HG03108 (cell line): ENCODE results near the gene NFATC2.
A peak's percentile ranks its signal among the peaks of the same experiment; 100 is the strongest.
"Not testable (repeated sequence)": the region's sequence is repeated elsewhere in the genome, so short reads cannot be mapped to it uniquely, and the experiment has no call there.

Experiments used
- ATAC-seq: cut with Tn5 transposase; IDR thresholded peaks from one replicate; pipeline ENCODE4 v1.9.1; 2021; ENCODE audit warnings: moderate library complexity; ENCODE audit not compliant: unreplicated experiment

NFATC2 gene

DNA sequence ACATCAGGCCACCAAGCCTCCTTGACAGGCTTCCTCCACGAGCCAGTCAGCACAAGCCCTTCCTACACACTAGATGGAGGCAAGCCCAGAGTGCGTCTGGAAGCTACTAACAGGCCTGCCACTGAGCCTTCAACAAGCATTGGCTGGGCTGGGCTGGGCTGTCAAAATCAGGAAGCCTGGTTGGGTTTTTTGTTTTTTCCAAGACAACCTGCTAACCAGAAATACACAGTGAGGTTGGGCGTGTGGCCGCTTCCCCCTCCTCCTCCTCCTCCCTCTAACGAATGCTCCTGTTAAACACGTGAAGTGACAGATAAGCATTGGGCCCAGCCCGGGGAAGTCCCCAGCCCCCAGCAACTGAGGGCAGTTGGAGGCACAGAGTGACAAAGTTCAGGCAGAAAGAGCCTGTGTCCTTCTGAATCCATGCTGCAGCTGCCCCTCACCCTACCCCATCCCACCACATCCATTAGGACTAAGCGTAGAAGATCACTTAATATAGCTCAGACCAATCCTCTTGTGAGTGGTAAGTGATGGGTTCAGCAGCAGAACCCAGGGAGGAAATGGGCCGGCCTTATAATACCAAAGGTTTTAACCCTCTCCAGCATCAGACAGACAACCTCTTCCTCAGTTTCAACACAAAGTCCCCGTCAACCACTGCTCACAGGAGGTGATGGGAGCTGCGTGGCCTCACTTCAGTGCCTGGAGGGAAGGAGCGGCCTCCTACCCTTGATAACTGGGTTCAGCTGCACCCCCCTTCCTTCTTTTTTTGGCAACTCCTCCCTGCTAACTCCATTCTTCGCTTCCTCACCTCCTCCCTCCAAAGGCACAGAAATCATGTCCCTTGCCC lies 1.1 kb downstream of the NFATC2 start:
- peak; percentile 39 for ATAC-seq

DNA sequence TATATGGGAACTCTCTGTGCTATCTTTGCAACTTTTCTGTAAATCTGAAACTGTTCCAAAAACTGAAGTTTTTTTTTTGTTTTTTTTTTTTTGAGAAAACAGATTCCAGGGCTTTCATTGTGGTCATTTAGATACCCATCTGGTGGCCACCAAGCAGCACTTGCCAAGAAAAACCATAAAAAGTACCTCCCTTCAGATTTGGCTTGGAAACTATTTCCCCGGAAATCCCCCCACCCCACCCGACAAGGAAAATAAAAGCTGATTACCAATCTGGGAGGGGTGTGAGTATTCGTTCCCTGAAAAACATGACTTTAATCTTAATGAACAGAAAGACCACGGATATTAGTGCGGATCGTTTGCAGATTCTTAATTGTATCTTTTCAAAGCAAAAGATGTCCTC lies 1.9 kb downstream of the NFATC2 start:
- no peak for ATAC-seq

DNA sequence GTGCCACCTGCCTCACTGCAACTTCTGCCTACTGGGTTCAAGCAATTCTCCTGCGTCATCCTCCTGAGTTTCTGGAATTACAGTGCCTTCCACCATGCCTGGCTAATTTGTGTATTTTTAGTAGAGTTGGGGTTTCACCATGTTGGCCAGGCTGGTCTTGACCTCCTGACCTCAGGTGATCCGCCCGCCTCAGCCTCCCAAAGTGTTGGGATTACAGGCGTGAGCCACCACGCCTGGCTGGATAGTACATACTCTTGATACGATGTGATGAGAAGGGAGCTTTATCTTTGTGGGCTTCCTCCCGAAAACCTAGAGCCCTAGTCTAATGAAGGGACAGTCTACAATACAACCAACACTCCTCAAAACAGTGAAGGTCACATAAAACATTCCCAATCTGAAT lies 2.4 kb downstream of the NFATC2 start:
- not testable (repeated sequence) for ATAC-seq

DNA sequence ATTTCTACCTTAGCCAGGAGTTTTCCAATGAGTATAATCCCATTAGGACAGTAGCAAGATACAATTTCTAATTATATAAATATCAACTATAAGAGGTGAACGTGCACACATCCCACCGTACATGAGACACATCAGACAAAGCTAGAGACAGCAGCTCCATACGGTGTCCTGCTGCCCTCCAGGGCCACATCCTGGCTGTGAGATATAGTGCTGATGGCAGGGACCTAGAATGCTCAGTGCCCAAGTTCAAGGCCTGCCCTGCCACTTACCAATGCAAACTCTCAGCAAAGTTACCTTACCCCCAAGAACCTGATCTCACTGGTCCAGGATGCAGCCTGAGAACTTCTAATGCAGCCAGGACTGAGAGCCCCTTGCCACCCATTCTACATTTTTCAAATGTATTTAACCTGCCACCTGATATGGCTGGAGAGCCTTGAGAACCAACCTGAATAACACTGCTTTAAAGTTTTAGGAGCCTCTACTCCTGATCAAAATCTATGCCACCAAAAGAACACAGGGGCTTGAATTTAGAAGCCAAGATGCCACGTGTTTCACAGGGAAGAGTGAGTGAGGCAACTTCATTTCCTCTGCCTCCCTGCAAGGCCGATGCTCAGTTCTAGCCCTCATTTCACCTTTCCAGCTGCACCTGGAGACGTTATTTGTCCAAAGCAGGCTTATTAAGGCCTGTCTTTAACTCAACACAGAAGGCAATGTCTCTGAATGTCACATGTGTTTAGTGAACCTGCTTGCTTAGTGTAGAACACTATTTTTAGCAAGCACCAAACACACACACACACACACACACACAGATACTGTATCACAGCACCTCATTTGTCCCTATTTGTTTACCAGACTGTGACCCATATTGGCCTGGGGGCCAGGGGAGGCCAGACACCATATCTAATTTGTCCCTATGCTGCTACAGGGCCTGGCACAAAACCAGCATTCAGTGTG lies 6.1 kb downstream of the NFATC2 start:
- no peak for ATAC-seq

DNA sequence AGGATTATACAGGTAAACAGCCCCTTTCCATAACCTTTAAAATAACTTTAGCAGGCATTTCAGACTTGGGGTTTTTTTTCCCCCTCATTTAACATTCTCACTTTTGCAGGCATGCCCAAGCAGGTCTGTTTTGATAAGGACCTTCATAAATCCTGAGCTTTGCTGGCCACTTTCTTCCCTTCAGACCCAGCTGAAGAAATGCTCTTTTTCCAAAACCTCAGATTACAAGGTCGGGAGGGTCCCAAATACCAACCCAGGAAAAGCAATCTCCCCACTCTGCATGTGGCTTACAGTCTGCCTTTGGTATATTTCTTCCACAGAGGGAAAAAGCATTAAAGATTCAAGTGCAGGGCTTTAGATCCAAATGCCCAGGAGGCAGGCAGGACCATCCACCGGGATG lies 6.8 kb downstream of the NFATC2 start:
- ATAC-seq: no peak

DNA sequence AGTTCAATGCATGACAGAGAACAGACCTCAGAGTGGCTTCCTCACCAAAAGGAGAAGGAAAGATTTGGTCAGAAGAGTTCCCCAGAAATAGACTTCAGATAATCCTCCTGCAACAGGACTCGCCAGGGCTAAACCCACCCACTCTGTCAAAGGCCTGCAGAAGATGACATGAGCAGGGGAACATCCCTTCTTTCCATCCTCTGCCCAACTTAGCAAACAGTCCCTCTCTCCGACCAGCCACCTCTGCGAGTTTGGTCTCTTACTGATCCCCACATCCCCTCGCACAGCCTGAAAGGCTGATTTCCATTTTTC lies 7.5 kb downstream of the NFATC2 start:
- no peak for ATAC-seq

DNA sequence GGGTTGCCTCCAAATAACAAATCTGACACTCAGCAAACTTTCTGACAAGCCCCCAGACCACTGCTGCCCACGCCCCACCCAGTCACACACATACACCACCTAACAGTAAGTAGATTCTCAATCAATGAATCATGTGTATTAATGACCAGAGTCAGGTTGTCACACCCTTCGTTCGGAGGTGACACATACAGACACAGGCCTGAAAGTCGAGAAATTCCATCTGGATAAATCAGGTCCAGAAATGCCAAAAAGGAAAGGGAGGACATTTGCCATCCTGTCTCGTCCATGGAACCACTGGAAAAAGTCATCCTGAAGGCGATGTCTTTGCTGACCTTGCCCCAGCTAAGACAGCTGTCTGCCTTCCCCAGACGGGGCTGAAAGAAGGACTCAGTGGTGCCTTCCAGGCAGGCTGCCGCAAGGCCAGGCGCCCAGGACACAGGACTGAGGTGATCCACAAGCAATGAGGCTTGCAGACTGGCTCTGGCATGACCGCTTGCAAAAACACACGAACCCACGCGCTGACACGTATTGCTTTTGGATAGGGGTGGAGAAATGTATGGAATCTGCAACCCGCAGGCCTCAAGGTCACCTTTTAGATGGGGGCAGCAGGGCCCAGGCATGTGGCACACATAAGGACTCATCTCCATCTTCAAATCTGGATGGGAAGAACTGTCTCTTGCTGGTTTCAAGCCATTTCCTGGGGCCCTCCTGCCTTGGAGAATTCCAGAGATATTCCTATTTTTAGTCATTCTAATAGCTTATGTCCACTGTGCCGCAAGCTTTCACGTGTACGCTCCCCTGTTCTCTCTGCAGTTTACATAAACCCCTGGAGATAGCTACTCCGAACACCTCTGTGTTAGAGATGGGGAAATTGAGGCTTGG lies 9.0 kb downstream of the NFATC2 start:
- no peak for ATAC-seq

DNA sequence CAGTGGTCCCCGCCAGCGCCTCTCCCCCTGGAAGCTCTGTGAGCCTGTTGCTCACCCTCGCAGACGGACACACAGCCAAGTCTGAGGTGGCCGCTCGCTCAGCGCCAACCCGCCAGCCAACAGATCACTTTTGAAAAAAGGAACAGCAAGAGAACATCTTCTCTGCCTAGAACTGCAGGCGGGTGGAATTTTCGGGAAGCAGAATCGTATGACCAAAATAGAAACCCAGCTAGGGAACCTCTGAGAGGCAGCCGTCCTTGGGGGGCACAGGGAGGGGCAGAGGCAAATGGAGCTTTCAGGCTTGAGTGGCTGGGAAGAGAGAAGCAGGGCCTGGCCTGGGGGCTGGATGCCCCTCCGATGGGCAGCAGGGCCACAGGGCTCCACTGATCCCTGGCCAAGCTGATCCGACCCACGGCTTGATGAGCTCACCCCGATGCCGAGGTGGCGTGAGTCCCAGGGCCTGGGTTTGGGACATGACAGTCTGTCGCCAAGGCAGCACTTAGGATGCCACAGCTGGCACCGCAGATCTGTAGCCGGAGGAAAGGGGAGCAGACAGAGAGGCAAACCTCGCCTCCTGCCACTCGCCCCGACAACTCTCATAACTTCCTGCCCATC lies 9.8 kb downstream of the NFATC2 start:
- ATAC-seq: no peak

DNA sequence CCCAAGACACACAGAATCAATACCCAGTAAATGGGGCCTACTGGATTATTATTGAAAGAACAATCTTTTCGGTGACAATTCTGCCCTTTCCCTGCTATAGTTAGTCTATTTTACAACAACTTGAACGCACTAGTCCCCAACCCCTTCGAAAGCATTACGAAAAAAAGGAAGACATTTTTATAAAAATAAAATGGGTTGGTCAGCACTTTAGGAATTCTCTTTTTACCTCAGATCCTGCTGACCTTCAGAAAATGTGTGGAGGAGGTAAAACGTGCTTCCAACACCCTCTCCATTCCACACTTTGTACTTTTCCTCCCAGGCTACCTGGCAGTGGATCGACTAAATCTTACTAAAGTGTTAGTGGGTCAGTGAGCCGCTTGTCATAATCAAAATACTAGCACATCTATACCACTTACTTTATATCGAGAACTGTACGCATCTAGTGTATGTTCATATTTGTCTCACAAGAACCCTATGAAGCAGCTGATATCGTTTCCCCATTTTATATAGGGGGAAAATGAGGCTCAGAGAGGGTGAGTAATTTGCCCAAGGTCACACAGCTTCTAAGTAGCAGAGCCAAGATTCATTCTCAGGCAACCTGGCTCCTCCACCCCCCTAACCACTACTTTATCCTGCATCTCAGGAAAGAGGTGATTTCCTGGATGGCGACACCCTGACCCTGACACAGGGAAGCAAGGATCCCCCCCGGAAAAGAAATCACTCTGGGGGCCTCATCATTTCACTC lies 10.6 kb downstream of the NFATC2 start:
- ATAC-seq: no peak

DNA sequence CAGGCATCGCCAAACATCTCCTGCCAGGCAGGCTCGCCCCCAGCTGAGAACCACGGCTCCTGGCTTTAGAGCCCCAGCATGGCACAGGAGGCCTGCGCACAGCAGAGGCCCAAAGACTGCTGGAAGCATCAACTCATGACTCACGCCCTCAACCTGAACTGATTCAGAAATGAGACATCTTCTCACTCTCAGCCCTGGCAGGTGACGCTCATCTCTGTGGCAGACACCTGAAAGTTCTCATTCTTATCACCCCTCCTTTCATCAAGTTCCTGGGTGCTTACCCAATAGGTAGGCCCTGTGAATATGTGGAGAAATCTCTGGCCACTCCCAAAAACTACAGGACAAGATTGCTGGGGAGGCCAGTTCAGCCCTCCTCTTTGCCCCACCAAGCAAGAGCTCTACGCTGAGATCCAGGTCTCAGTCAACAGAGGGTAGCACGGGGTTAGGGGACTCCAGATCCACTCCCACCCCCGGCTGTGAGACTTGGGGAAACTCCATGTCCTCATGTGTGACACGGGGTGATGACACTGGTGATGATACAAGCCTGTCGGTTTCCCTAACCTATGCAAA lies 11.3 kb downstream of the NFATC2 start:
- peak; percentile 57 for ATAC-seq

DNA sequence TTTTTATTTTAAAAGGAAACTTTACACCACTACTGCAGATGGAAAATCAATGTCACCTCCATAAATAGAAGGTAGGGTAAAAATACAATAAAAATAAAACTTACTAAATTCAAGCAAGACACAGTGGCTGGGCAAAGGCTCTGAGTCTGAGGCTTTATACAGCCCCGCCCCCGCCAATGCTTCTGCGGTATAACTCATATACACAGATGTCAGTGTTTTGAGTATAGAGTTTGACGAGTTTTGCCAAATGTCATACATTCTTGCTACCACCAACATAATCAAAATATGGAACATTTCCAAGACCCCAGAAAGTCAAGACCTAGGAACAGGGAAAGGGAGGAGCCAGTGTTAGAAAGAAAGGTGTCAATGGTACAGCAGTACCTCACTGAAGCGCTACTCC lies 12.8 kb downstream of the NFATC2 start:
- ATAC-seq: no peak

DNA sequence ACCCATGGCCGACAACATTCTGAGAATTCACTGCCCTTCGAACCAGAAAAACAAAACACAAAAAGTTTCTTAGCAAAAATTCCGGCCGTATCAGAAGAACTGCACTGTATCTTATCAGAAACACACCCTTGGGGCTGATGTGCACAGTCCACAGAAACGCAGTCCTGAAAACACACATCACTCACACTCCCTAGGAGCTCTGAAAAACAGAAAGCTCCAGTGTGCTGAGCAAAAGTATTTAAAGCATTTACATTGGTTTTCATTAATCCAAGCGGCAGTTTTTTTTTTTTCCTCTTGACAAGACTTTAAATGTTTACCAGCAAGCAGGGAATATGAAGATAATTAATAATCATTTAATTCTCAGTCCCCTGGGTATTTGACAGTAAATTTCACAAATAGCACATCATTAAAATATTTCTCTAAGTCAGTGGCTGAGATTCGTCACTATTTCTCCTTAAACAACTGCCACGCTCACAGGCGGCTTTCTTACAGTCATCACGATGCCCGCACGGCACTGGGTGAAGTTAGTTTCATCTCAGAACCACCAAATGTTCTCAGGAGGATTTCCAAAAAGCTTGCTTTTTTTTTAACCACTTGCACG lies 13.3 kb downstream of the NFATC2 start:
- no peak for ATAC-seq

DNA sequence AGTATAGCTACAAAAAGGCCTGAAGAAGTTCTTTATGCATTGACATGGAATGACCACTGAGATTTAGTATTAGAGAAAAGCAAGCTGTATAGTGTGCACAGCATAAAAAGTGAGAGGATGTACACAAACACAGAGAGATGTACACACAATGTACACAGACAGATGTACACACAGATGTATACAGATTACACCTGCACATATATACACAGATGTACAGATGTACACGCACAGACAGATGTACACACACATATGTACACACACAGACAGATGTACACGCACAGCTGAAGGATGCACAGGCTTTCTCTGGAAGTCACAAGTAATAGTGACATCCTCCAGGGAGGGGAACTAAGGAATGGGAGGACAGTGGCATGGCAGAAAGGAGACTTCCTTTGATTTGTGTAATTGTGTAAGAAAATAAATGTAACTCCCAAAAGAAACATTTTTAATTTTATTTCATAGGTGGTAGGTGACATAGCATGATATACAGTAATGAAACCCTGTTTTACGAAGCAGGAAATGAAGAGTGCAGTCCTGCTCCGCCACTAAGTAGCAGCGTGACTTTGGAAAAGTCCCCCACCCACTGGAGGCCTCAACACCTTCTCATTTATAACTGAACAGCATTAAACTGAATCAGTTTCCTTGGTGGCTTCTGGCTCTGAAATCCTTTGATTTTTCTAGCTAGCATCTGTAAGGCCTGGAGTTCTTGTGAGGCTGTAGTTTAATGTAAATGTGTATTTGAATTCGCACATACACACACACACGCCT lies 14.1 kb downstream of the NFATC2 start:
- ATAC-seq: peak; percentile 26

DNA sequence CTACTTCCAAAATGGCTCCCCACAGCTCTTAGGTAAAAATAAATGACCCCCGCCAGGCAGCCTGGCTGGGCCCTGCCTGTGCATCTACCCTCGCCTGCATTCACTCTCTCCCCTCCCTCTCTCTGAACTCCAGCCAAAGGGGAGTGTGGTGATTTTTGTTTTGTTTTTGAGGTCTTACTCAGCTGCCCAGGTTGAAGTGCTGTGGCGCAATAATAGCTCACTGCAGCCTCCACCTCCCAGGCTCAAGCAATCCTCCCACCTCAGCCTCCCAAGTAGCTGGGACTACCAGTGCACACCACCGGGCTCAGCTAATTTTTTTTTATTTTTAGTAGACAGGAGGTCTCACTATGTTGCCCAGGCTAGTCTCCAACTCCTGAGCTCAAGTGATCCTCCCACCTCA lies 15.8 kb downstream of the NFATC2 start:
- no peak for ATAC-seq

DNA sequence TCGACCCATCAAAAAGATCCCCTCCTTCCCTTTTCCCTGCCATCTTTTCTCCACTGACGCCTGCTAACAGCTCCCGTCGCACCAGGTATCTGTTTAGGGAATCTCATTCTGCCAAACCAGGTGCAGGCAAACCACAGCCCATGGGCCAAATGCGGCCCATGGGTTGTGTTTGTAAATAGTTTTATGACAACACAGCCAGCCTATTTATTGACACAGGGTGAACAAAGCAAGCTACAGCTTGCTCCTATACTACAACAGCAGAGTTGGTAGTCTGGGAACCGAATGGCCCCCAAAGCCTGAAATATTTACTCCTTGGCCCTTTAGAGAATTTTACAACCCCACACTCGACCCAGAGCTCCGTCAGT lies 16.4 kb downstream of the NFATC2 start:
- no peak for ATAC-seq

DNA sequence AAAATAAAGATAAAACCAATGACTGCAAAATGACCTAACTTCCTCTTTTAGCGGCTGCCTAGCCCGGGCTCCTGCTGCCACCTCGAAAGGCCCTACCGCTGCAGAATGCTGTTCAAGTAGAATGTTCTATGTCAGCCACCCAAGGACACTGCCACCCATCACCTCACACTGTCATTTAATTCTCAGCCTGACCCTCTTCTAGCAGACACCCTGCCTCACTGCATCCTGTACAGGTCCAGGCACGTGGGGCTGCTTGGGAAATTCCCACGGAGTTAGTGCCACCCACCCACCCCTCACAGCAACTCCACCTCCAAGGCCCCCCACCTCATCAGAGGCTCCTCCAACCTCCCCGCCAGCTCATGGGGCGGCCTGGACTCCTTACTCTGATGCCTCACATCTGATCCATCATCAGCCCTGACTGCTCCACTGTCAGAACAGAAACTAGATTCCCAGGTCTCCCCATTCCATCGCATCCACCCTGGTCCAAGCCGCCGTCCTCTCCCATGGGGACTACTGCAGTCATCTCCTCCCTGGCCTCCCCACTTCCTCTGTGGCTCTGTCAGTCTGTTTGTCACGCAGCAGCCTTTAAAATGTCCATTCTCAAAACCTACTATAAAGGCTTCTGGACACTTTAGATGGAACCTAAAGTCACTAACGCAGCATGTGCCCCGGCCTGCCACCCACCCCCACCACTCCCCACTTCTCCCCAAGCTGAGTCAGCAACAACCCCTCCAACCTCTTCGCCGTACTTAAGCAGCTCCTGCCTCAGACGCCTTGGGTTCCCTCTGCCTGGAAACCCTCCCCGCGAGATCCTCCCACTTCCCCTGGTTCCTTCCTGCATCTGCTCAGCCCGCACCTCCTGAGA lies 17.0 kb downstream of the NFATC2 start:
- no peak for ATAC-seq

DNA sequence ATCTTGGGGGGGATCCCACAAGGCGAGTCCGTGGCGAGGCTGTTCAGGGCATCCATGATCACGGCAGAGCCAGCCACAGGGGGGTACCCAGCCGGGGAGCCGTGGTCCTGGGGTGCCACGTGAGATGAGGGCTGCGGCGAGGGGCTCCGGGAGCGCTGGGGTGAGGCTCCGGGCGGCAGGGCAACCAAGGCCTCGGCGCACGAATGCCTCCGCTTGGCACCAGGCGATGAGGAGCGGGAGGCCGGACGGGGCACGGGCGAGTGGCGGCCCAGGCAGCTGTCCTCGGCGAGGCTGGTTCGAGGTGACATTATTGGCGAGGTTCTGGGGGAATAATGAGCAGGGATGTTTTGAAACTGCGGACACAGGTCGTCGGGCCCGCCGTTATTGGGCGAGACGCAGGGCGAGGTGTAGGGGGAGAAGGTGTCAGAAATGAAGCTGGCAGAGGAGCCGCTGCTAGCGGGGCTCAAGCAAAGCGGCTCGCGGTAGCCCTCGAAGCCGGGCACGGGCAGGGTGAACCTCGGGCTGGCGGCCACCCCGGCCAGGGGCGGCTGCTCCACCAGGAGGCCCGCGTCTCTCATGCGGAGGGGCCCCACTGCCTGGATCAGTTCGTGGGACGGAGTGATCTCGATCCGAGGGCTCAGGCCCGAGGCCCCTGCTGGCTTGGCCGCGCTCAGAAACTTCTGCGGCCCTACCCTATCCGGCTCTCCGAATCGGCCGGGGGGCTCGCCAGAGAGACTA lies 19.1 kb downstream of the NFATC2 start:
- ATAC-seq: no peak
